Measurements from ENCODE around the gene PLXNA4. TPM values are rescaled to one million over a fixed set of nuclear protein-coding genes. Genes with fewer than 3 reads are reported as not detected.
"Not testable (repeated sequence)": the region's sequence is repeated elsewhere in the genome, so short reads cannot be mapped to it uniquely, and the experiment has no call there.

PLXNA4 gene
- total and polyA plus RNA-seq, 8 donors = 0.19 to 1.6 (median 0.47) TPM

DNA sequence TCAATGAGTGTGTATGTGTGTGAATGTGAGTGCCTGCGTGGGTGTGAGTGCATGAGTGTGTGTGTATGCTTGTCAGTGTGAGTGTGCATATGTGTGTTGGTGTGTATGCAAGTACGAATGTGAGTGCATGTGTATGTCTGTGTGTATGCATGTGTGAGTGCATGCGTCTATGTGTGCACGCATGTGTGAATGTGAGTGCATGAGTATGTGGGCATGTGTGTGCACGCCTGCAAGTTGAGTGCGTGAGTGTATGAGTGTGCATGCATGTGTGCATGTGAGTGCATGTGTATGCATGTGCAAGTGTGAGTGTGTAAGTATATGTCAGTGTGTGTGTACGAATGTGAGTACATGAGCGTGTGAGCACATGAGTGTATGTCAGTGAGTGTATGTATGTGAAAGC, 399.6 kb downstream of the PLXNA4 start:
- no peaks in the 10 kb centered on the region for H3K36me3 ChIP-seq
- no peaks in the 10 kb centered on the region for H3K27me3 ChIP-seq
- WGBS, 2 donors = 82 to 92% methylated on average over 8 of the region's 8 CpGs
- no peaks in the 10 kb centered on the region for H3K4me1 ChIP-seq
- no peaks in the 10 kb centered on the region for H3K9me3 ChIP-seq
- H3K4me3 ChIP-seq = no peak overlapping the region
- no peak for TF ChIP-seq CTCF (IDR thresholded peaks at IDR 0.05)
- no peak for FAIRE-seq
- intact Hi-C loops (cut with DNase I) = no loop called here
- no peak overlapping the region for H3K27ac ChIP-seq
- DNase-seq = no peak
- no peak for ATAC-seq

- FAIRE-seq (no peak), ATAC-seq (peak in 1 of 4 donors; percentile 34), DNase-seq (no peak)
- H3K36me3 ChIP-seq = no peaks in the 10 kb centered on the region
- no peak overlapping the region for H3K27ac ChIP-seq
- 54 to 65% methylated on average over 5 of the region's 5 CpGs for WGBS, 2 donors
- no peaks in the 10 kb centered on the region for H3K9me3 ChIP-seq
- no peaks in the 10 kb centered on the region for H3K4me1 ChIP-seq
- intact Hi-C loops (cut with DNase I) = no loop called here
- TF ChIP-seq CTCF (IDR thresholded peaks at IDR 0.05) = no peak
- no peak overlapping the region for H3K4me3 ChIP-seq
- no peaks in the 10 kb centered on the region for H3K27me3 ChIP-seq
Measured at GRCh38 chr7:132171130-132171576, 405.1 kb downstream of the PLXNA4 start.

DNA sequence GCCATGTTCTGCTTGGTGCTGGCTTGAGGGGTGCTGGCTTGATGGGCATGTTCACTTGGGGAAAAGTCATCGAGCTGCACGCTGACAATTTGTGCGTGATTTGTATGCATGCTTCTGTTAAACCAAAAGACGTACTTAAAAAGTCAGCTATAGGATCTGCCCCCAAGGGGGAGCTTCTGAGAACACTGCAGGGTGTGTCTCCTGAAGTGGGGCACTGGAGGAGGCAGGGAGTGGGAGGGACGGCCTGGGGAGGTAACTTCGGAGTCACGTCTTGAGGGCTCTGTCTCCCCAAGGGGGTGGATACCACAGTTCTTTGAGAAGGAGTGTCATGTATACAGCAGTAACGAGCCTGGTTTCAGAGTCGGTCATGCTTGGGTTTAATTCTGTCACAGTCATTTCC, 406.5 kb downstream of the PLXNA4 start:
- WGBS, 2 donors = 51 to 69% methylated on average over 9 of the region's 9 CpGs
- intact Hi-C loops (cut with DNase I) = no loop called here
- Histone ChIP-seq H3K36me3 (no peaks in the 10 kb centered on the region), H3K27ac (no peak overlapping the region), H3K4me1 (no peaks in the 10 kb centered on the region), H3K4me3 (no peak overlapping the region), H3K9me3 (no peaks in the 10 kb centered on the region), H3K27me3 (no peaks in the 10 kb centered on the region)
- TF ChIP-seq CTCF (IDR thresholded peaks at IDR 0.05) = no peak
- no peak for FAIRE-seq
- ATAC-seq = no peak
- no peak for DNase-seq

DNA sequence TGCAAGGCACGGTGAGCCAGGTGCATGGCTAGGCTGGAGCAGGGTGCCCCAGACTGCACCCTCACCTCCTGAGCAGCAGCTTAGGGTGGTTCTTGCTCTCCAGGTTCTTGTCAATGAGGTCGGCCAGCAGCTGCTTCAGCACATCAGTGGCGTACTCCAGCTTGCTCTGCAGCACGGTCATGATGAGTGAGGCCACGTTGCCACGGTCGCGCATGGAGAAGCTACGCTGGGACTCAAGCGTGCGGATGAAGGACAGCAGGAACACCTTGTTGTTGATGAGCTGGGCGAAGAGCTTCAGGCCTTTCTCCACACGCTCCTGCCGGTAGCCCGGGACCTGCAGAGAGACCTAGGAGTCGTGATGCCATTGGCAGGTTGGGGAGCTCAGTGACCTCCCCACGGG, 408.0 kb downstream of the PLXNA4 start:
- no peaks in the 10 kb centered on the region for H3K9me3 ChIP-seq
- no peaks in the 10 kb centered on the region for H3K36me3 ChIP-seq
- no peak overlapping the region for H3K4me3 ChIP-seq
- FAIRE-seq (no peak), DNase-seq (no peak), ATAC-seq (no peak)
- no peak overlapping the region for H3K27ac ChIP-seq
- intact Hi-C loops (cut with DNase I) = no loop called here
- no peaks in the 10 kb centered on the region for H3K27me3 ChIP-seq
- WGBS, 2 donors = 79 to 85% methylated on average over 17 of the region's 17 CpGs
- no peak for TF ChIP-seq CTCF (IDR thresholded peaks at IDR 0.05)
- H3K4me1 ChIP-seq = no peaks in the 10 kb centered on the region

DNA sequence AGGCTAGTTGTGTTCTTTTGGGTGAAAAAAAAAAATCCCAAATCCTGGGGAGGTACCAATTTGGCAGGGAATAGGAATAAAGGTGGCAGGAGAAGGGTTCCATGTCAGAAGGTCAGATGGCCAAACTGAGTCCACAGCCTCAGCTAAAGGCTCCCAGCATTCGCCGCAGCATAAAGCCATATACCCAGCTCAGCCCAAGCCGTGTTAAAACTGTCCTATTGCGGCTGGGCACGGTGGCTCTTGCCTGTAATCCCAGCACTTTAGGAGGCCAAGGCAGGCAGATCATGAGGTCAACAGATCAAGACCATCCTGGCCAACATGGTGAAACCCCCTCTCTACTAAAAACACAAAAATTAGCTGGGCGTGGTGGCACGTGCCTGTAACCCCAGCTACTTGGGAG, 410.6 kb downstream of the PLXNA4 start:
- H3K9me3 ChIP-seq; H3K36me3 ChIP-seq; ATAC-seq; intact Hi-C loops (cut with DNase I); FAIRE-seq; DNase-seq; H3K4me3 ChIP-seq; H3K27ac ChIP-seq; H3K4me1 ChIP-seq; H3K27me3 ChIP-seq: not testable (repeated sequence)
- 84 to 88% methylated on average over 7 of the region's 7 CpGs for WGBS, 2 donors

Data from pancreas (tissue), 10 donors.